OCI-LY3 (cell line): ENCODE data around the gene CRY1.

Experiments
- H2AFZ ChIP-seq: fragments of 200-600, 300-600 bp; shearing (Covaris generic); 2 replicates; pipeline ENCODE4 v1.6.0; 2014; ENCODE audit warnings: antibody characterized with exemption, low read depth, low read length
- H3K27ac ChIP-seq: fragments of 200-600, 300-600 bp; sonication (generic); 2 replicates; pipeline ENCODE4 v1.5.1; 2014; ENCODE audit warnings: mild to moderate bottlenecking, low read length, moderate library complexity, mixed read lengths
- H3K27me3 ChIP-seq: fragments of 200-600, 300-600 bp; sonication (generic); 2 replicates; pipeline ENCODE4 v1.6.1; 2014; ENCODE audit warnings: low read depth, low read length, mixed read lengths
- H3K36me3 ChIP-seq: fragments of 200-600, 300-600 bp; sonication (generic); replicated peaks from 2 replicates; pipeline ENCODE3; 2014; ENCODE audit warnings: low read depth, low read length, mixed read lengths
- H3K4me1 ChIP-seq: fragments of 300-600, 200-600 bp; sonication (generic); 2 replicates; pipeline ENCODE4 v1.6.1; 2014; ENCODE audit warnings: low read length, mixed read lengths
- H3K4me2 ChIP-seq: fragments of 200-600, 300-600 bp; sonication (generic); 2 replicates; pipeline ENCODE4 v1.6.1; 2014; ENCODE audit warnings: low read length, mixed read lengths
- H3K4me3 ChIP-seq: fragments of 300-600, 200-600 bp; sonication (generic); 2 replicates; pipeline ENCODE4 v1.5.1; 2014; ENCODE audit warnings: antibody characterized with exemption, mild to moderate bottlenecking, low read length, moderate library complexity
- H3K79me2 ChIP-seq: fragments of 300-600, 200-600 bp; shearing (Covaris generic); 2 replicates; pipeline ENCODE4 v1.6.1; 2014; ENCODE audit warnings: mild to moderate bottlenecking, low read length, mixed read lengths
- H3K9ac ChIP-seq: fragments of 300-600, 200-600 bp; shearing (Covaris generic); 2 replicates; pipeline ENCODE4 v1.6.0; 2014; ENCODE audit warnings: mild to moderate bottlenecking, low read length, moderate library complexity
- H3K9me3 ChIP-seq: fragments of 200-600, 300-600 bp; shearing (Covaris generic); 2 replicates; pipeline ENCODE4 v1.6.1; 2014; ENCODE audit warnings: low read length, mixed read lengths; ENCODE audit not compliant: insufficient read depth
- H4K20me1 ChIP-seq: fragments of 200-600, 300-600 bp; sonication (generic); 2 replicates; pipeline ENCODE4 v1.6.1; 2016; ENCODE audit warnings: low read length, mixed read lengths; ENCODE audit not compliant: insufficient read depth
- EZH2phosphoT487 ChIP-seq: fragments of 200-600 bp; shearing (Covaris generic); IDR thresholded peaks from 2 replicates; pipeline ENCODE4 v1.6.1; 2018; ENCODE audit warnings: antibody characterized with exemption, mixed run types, low read depth
- TF ChIP-seq, protein P1 (sequence below): fragments of 200-600, 300-600 bp; sonication (generic); IDR thresholded peaks from 2 replicates; pipeline ENCODE4 v1.5.1; 2014; ENCODE audit warnings: antibody characterized with exemption, low read length, low read depth

Gene CRY1

DNA sequence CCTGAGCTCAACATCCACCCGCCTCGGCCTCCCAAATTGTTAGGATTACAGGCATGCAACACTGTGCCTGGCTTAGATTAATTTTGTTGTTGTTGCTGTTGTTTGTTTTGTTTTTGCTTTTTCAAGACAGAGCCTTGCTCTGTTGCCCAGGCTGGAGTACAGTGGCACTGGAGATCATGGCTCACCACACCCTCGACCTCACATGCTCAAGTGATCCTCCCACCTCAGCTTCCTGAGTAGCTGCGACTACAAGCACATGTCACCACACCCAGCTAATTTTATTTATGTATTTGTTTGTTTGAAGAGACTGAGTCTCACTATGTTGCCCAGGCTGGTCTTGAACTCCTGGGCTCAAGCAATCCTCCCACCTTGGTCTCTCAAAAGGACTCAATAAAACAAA, 26.7 kb downstream of the CRY1 start:
- Histone ChIP-seq H3K4me3 (no peak overlapping the region), H4K20me1 (no peaks in the 10 kb centered on the region), H3K4me2 (no peak overlapping the region), H3K9me3 (0 out of 2 replicates have a peak, but pooled peaks cover 5% of the 10 kb centered on the region), H3K9ac (no peak overlapping the region), H3K79me2 (no peaks in the 10 kb centered on the region), H3K27me3 (peaks cover 7% of the 10 kb centered on the region; the same call in 1 of the 2 replicates), H3K36me3 (no peaks in the 10 kb centered on the region), H2AFZ (no peak overlapping the region), H3K4me1 (no peaks in the 10 kb centered on the region), H3K27ac (no peak overlapping the region)
- no peak for TF ChIP-seq EZH2phosphoT487
- TF ChIP-seq, protein P1, sequence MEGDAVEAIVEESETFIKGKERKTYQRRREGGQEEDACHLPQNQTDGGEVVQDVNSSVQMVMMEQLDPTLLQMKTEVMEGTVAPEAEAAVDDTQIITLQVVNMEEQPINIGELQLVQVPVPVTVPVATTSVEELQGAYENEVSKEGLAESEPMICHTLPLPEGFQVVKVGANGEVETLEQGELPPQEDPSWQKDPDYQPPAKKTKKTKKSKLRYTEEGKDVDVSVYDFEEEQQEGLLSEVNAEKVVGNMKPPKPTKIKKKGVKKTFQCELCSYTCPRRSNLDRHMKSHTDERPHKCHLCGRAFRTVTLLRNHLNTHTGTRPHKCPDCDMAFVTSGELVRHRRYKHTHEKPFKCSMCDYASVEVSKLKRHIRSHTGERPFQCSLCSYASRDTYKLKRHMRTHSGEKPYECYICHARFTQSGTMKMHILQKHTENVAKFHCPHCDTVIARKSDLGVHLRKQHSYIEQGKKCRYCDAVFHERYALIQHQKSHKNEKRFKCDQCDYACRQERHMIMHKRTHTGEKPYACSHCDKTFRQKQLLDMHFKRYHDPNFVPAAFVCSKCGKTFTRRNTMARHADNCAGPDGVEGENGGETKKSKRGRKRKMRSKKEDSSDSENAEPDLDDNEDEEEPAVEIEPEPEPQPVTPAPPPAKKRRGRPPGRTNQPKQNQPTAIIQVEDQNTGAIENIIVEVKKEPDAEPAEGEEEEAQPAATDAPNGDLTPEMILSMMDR, result no peak

DNA sequence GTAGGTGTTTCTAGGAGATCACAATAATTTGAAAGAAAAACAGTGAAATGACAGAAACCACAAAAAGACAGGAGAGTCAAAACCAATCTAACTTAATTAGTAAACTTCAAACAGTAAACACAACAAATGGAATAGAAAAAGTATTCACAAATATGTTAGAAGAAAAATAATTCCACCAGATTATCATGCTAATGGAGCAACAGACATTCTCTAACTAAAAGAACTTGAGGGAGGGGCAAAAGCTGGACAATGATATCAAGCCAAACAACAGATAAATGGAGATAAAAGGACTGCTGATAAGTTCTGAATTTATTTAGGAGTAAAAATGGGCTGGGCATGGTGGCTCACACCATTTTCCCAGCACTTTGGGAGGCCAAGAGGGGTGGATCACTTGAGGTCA, 28.7 kb downstream of the CRY1 start:
- H3K27me3 ChIP-seq, result peaks cover 7% of the 10 kb centered on the region; the same call in 1 of the 2 replicates
- H3K9me3 ChIP-seq, result 0 out of 2 replicates have a peak, but pooled peaks cover 5% of the 10 kb centered on the region
- no peaks in the 10 kb centered on the region for H4K20me1 ChIP-seq

DNA sequence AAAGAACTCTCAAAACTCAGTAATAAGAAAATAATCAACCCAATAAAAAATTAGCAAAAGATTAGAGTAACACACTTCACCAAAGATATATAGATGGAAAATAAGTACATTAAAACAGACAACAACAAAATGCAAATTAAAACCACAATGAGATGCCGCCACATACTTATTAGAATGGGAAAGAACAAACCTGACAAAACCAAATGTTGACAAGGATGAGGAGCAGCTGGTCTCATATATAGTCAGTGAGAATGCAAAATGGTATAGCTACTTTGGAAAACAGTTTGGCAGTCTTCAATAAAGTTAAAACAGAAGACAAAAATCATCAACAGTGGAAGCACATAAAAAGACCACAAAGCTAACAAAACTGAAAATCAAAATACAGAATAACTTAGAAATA, 29.1 kb downstream of the CRY1 start:
- Histone ChIP-seq H3K9me3 (0 out of 2 replicates have a peak, but pooled peaks cover 5% of the 10 kb centered on the region), H3K4me2 (no peak overlapping the region), H2AFZ (no peak overlapping the region), H3K4me3 (no peak overlapping the region), H3K4me1 (no peaks in the 10 kb centered on the region), H3K27ac (no peak overlapping the region), H3K79me2 (no peaks in the 10 kb centered on the region), H4K20me1 (no peaks in the 10 kb centered on the region), H3K9ac (no peak overlapping the region), H3K36me3 (no peaks in the 10 kb centered on the region), H3K27me3 (peaks cover 7% of the 10 kb centered on the region; the same call in 1 of the 2 replicates)
- TF ChIP-seq, protein P1, result no peak
- no peak for TF ChIP-seq EZH2phosphoT487

More for the DNA sequence above, 28.7 kb downstream of the CRY1 start:
- TF ChIP-seq EZH2phosphoT487, result no peak
- TF ChIP-seq, protein P1, result no peak
- Histone ChIP-seq H3K36me3 (no peaks in the 10 kb centered on the region), H3K4me2 (no peak overlapping the region), H3K27ac (no peak overlapping the region), H3K4me1 (no peaks in the 10 kb centered on the region), H2AFZ (no peak overlapping the region), H3K79me2 (no peaks in the 10 kb centered on the region), H3K4me3 (no peak overlapping the region), H3K9ac (no peak overlapping the region)

- Histone ChIP-seq H3K36me3 (no peaks in the 10 kb centered on the region), H4K20me1 (no peaks in the 10 kb centered on the region), H3K79me2 (no peaks in the 10 kb centered on the region), H3K4me2 (no peak overlapping the region), H3K27me3 (peaks cover 4% of the 10 kb centered on the region; the same call in 1 of the 2 replicates), H3K4me3 (no peak overlapping the region), H3K4me1 (no peaks in the 10 kb centered on the region), H3K9me3 (no peaks in the 10 kb centered on the region), H3K27ac (no peak overlapping the region), H2AFZ (no peak overlapping the region), H3K9ac (no peak overlapping the region)
- TF ChIP-seq, protein P1, result no peak
- TF ChIP-seq EZH2phosphoT487, result no peak
Observed at GRCh38 chr12:107058190-107058589, 35.2 kb downstream of the CRY1 start.
